ENCODE results near the gene RNF123.

RNF123 gene

GRCh38 chr3:49759226-49759625, 69.9 kb downstream of the RNF123 start:
- H3K9me3 ChIP-seq (ENCODE audit: insufficient read depth, low read depth, low read length), result no peaks in the 10 kb centered on the region
- no peak overlapping the region for H3K4me3 ChIP-seq (ENCODE audit: low read length)
- no peaks in the 10 kb centered on the region for H3K27me3 ChIP-seq (ENCODE audit: insufficient read depth, low read length)
- no peaks in the 10 kb centered on the region for H3K4me1 ChIP-seq (ENCODE audit: insufficient read depth, low read length)
- no peak overlapping the region for H3K9ac ChIP-seq (ENCODE audit: low read depth, low read length)
- WGBS, result 91% methylated on average over 1 of the region's 1 CpG
- H3K36me3 ChIP-seq (ENCODE audit: insufficient read depth, low read length), result 0 out of 2 replicates have a peak, but pooled peaks cover 2% of the 10 kb centered on the region
- no peak overlapping the region for H3K27ac ChIP-seq (ENCODE audit: low read depth, low read length)

- Histone ChIP-seq H3K9ac (ENCODE audit: low read depth, low read length) (no peak overlapping the region), H3K4me1 (ENCODE audit: insufficient read depth, low read length) (no peaks in the 10 kb centered on the region), H3K27ac (ENCODE audit: low read depth, low read length) (no peak overlapping the region), H3K4me3 (ENCODE audit: low read length) (no peak overlapping the region), H3K27me3 (ENCODE audit: insufficient read depth, low read length) (no peaks in the 10 kb centered on the region), H3K36me3 (ENCODE audit: insufficient read depth, low read length) (0 out of 2 replicates have a peak, but pooled peaks cover 4% of the 10 kb centered on the region), H3K9me3 (ENCODE audit: insufficient read depth, low read depth, low read length) (no peaks in the 10 kb centered on the region)
- 88% methylated on average over 3 of the region's 3 CpGs for WGBS
Observed at GRCh38 chr3:49761661-49762060, 72.3 kb downstream of the RNF123 start.

GRCh38 chr3:49763981-49764380, 74.6 kb downstream of the RNF123 start:
- no peak overlapping the region for H3K9ac ChIP-seq (ENCODE audit: low read depth, low read length)
- 0 out of 2 replicates have a peak, but pooled peaks cover 4% of the 10 kb centered on the region for H3K36me3 ChIP-seq (ENCODE audit: insufficient read depth, low read length)
- 95% methylated on average over 3 of the region's 4 CpGs for WGBS
- no peak overlapping the region for H3K4me3 ChIP-seq (ENCODE audit: low read length)
- H3K27ac ChIP-seq (ENCODE audit: low read depth, low read length), result no peak overlapping the region
- H3K27me3 ChIP-seq (ENCODE audit: insufficient read depth, low read length), result no peaks in the 10 kb centered on the region
- H3K4me1 ChIP-seq (ENCODE audit: insufficient read depth, low read length), result no peaks in the 10 kb centered on the region
- H3K9me3 ChIP-seq (ENCODE audit: insufficient read depth, low read depth, low read length), result no peaks in the 10 kb centered on the region

- Histone ChIP-seq H3K27ac (ENCODE audit: low read depth, low read length) (no peak overlapping the region), H3K9ac (ENCODE audit: low read depth, low read length) (no peak overlapping the region)
- 100% methylated on average over 2 of the region's 3 CpGs for WGBS
Observed at GRCh38 chr3:49769286-49769915, 80.0 kb downstream of the RNF123 start.

GRCh38 chr3:49769926-49770325, 80.6 kb downstream of the RNF123 start:
- no peaks in the 10 kb centered on the region for H3K4me1 ChIP-seq (ENCODE audit: insufficient read depth, low read length)
- no peak overlapping the region for H3K4me3 ChIP-seq (ENCODE audit: low read length)
- no peak overlapping the region for H3K9ac ChIP-seq (ENCODE audit: low read depth, low read length)
- no peaks in the 10 kb centered on the region for H3K9me3 ChIP-seq (ENCODE audit: insufficient read depth, low read depth, low read length)
- H3K27me3 ChIP-seq (ENCODE audit: insufficient read depth, low read length), result no peaks in the 10 kb centered on the region
- no peak overlapping the region for H3K27ac ChIP-seq (ENCODE audit: low read depth, low read length)
- 0 out of 2 replicates have a peak, but pooled peaks cover 9% of the 10 kb centered on the region for H3K36me3 ChIP-seq (ENCODE audit: insufficient read depth, low read length)

More at GRCh38 chr3:49769286-49769915, 80.0 kb downstream of the RNF123 start:
- Histone ChIP-seq H3K4me3 (ENCODE audit: low read length) (no peak overlapping the region), H3K27me3 (ENCODE audit: insufficient read depth, low read length) (no peaks in the 10 kb centered on the region), H3K36me3 (ENCODE audit: insufficient read depth, low read length) (0 out of 2 replicates have a peak, but pooled peaks cover 9% of the 10 kb centered on the region), H3K9me3 (ENCODE audit: insufficient read depth, low read depth, low read length) (no peaks in the 10 kb centered on the region), H3K4me1 (ENCODE audit: insufficient read depth, low read length) (no peaks in the 10 kb centered on the region)
